Ovary (tissue), 9 donors: ENCODE data around the gene FAM20C. TPM values are rescaled to one million over a fixed set of nuclear protein-coding genes. Genes with fewer than 3 reads are reported as not detected.
"Not testable (repeated sequence)": the region's sequence is repeated elsewhere in the genome, so short reads cannot be mapped to it uniquely, and the experiment has no call there.

Experiments used
- DNase-seq, 5 donors: peaks; one replicate each; pipeline ENCODE4 v3.0.0-alpha.2; 2019 to 2020
- H3K27ac ChIP-seq, 2 donors: fragments of 200-600 bp; one replicate each; pipeline versions ENCODE4 v1.5.1 to v1.8.0; 2019 to 2022
- H3K27me3 ChIP-seq: fragments of 200-600 bp; one replicate; pipeline ENCODE4 v1.8.0; 2022
- H3K36me3 ChIP-seq: fragments of 200-600 bp; sonication (generic); one replicate; pipeline ENCODE4 v1.5.1; 2019
- H3K4me1 ChIP-seq: one replicate; pipeline ENCODE4 v1.8.1; 2013; ENCODE audit warnings: mild to moderate bottlenecking, moderate library complexity; ENCODE audit not compliant: insufficient read depth
- H3K4me3 ChIP-seq: fragments of 200-600 bp; sonication (generic); one replicate; pipeline ENCODE4 v1.5.1; 2017
- H3K9me3 ChIP-seq, 2 donors: fragments of 200-600 bp in 1 of 2; sonication (generic) in 1 of 2; one replicate each; pipeline versions ENCODE4 v1.5.1 to v1.8.1; 2013 to 2019; ENCODE audit warnings: mild to moderate bottlenecking in 1 of 2, moderate library complexity in 1 of 2
- CTCF ChIP-seq, 3 donors: fragments of 450-650 bp in 2 of 3; fragments of 200-600 bp in 1 of 3; IDR thresholded peaks; one replicate each; pipeline versions ENCODE4 v1.5.1 to v1.8.0; 2016 to 2022; ENCODE audit warnings: antibody characterized with exemption in 3 of 3, mild to moderate bottlenecking in 1 of 3
- EP300 ChIP-seq: sonication (generic); formaldehyde crosslinking; IDR thresholded peaks from one replicate; pipeline ENCODE4 v1.6.1; 2017; ENCODE audit warnings: antibody characterized with exemption
- POLR2A ChIP-seq: fragments of 450-650 bp; IDR thresholded peaks from one replicate; pipeline ENCODE4 v1.6.1; 2017; ENCODE audit warnings: antibody characterized with exemption, mild to moderate bottlenecking, moderate library complexity
- WGBS, 3 donors: extraction: QIAGEN DNeasy Blood & Tissue Kit in 1 of 3; methylation state at CpG; one replicate each; pipeline versions ENCODE4 v1.1.5 to v1.1.7; 2013 to 2017; 5-methylcytosine and 5-hydroxymethylcytosine counted together
- intact Hi-C, 4 donors: fragments of 100-400 bp; cut with DNase I; formaldehyde crosslinking; loops; one replicate each; pipeline versions ENCODE4 v1.11.0 to v1.15.1; 2022 to 2023
- polyA plus RNA-seq, 2 donors: library from polyadenylated mRNA; stranded (reverse); fragments of 200-250 nt in 1 of 2; fragments of 350-450 nt in 1 of 2; fragmentation: Illumina TruSeq in 1 of 2; extraction: RNeasy Lipid Tissue Mini Kit (QIAGEN cat#74804) in 1 of 2; gene quantifications; one replicate each; pipeline ENCODE4 v1.2.3, GENCODE V29; 2013 to 2014
- total RNA-seq, 7 donors: library from RNA; depleted of rRNA in 2 of 7; stranded (reverse); fragments of >200 nt in 2 of 7; fragmentation: NEBNext Ultra II Directional in 3 of 7; extraction: Animal tissue kit (Norgen Biotek cat#: 25700) in 3 of 7; gene quantifications; one replicate each; pipeline versions ENCODE4 v1.1.0 to v1.2.4, GENCODE V29; 2016 to 2023
- donor health status: DM: no; HTN: no; CAD: no; lungs with moderate emphysema.
- donor health status: DM: no; HTN: no; CAD: no.
- donor health status: Bipolar disorder and iron deficiency.
- donor health status: DM: yes; HTN: yes; CAD: no.
- donor health status: DM: no; HTN: no; CAD: no.
- donor health status: DM: yes; HTN: yes; CAD: no.

Gene FAM20C
- total and polyA plus RNA-seq, 9 donors: 6.2 to 80.4 (median 33.5) TPM

- intact Hi-C loops: no loop called here
- Histone ChIP-seq H3K4me1 (peaks cover 21% of the 10 kb centered on the region), H3K27me3 (no peaks in the 10 kb centered on the region), H3K27ac (no peak overlapping the region), H3K9me3 (no peaks in the 10 kb centered on the region), H3K36me3 (no peaks in the 10 kb centered on the region), H3K4me3 (no peak overlapping the region)
- WGBS, 3 donors: 83 to 90% (median 90%) methylated on average over 7 of the region's 7 CpGs
- TF ChIP-seq CTCF (IDR thresholded peaks at IDR 0.05) (no peak), POLR2A (no peak), EP300 (no peak)
- no peak for DNase-seq
Measured at GRCh38 chr7:237385-237784, 45.0 kb downstream of the FAM20C start.

- Histone ChIP-seq H3K36me3 (no peaks in the 10 kb centered on the region), H3K27ac (no peak overlapping the region), H3K4me1 (peaks cover 21% of the 10 kb centered on the region), H3K9me3 (no peaks in the 10 kb centered on the region), H3K4me3 (no peak overlapping the region), H3K27me3 (no peaks in the 10 kb centered on the region)
- intact Hi-C loops: loop anchor here in 1 of 4 donors (5.0 kb wide), 1 partner anchor 487 kb away; the partner anchor contains the start of genes DNAAF5 and PRKAR1B
- DNase-seq: no peak
- no peak for TF ChIP-seq EP300
- no peak for TF ChIP-seq CTCF (IDR thresholded peaks at IDR 0.05)
- no peak for TF ChIP-seq POLR2A
Measured at GRCh38 chr7:240146-240676, 47.8 kb downstream of the FAM20C start.

GRCh38 chr7:240887-241421 is 48.6 kb downstream of the FAM20C start:
- Histone ChIP-seq H3K36me3 (no peaks in the 10 kb centered on the region), H3K4me3 (no peak overlapping the region), H3K9me3 (no peaks in the 10 kb centered on the region), H3K27me3 (no peaks in the 10 kb centered on the region), H3K27ac (no peak overlapping the region), H3K4me1 (peaks cover 17% of the 10 kb centered on the region)
- no peak for DNase-seq
- intact Hi-C loops: loop anchor here in 1 of 4 donors (5.0 kb wide), 1 partner anchor 486 kb away; the partner anchor contains the start of genes DNAAF5 and PRKAR1B
- no peak for TF ChIP-seq CTCF (IDR thresholded peaks at IDR 0.05)
- no peak for TF ChIP-seq EP300
- no peak for TF ChIP-seq POLR2A
- WGBS, 3 donors: 64 to 77% (median 74%) methylated on average over 16 of the region's 16 CpGs

- no peaks in the 10 kb centered on the region for H3K27me3 ChIP-seq
- no peaks in the 10 kb centered on the region for H3K9me3 ChIP-seq
- TF ChIP-seq POLR2A: no peak
- TF ChIP-seq CTCF (IDR thresholded peaks at IDR 0.05): no peak
- TF ChIP-seq EP300: no peak
- intact Hi-C loops: loop anchor here in 1 of 4 donors (5.0 kb wide), 1 partner anchor 486 kb away; the partner anchor contains the start of genes DNAAF5 and PRKAR1B
- WGBS, 3 donors: 92 to 95% (median 95%) methylated on average over 13 of the region's 13 CpGs
- no peak overlapping the region for H3K27ac ChIP-seq
- DNase-seq: no peak
- no peak overlapping the region for H3K4me3 ChIP-seq
- H3K36me3 ChIP-seq: no peaks in the 10 kb centered on the region
- peaks cover 12% of the 10 kb centered on the region for H3K4me1 ChIP-seq
Measured at GRCh38 chr7:241513-241912, 49.1 kb downstream of the FAM20C start.

GRCh38 chr7:242826-243579 is 50.6 kb downstream of the FAM20C start:
- H3K4me3 ChIP-seq, H3K9me3 ChIP-seq, H3K36me3 ChIP-seq, H3K27me3 ChIP-seq, DNase-seq, H3K27ac ChIP-seq: not testable (repeated sequence)
- H3K4me1 ChIP-seq: peaks cover 12% of the 10 kb centered on the region
- 93 to 98% (median 94%) methylated on average over 4 to 9 of the region's 21 CpGs for WGBS, 3 donors
- intact Hi-C loops: loop anchor here in 1 of 4 donors (5.0 kb wide), 1 partner anchor 484 kb away; the partner anchor contains the start of genes DNAAF5 and PRKAR1B

GRCh38 chr7:243580-243978 is 51.2 kb downstream of the FAM20C start:
- H3K36me3 ChIP-seq, H3K4me3 ChIP-seq, H3K27me3 ChIP-seq, DNase-seq, H3K9me3 ChIP-seq, H3K27ac ChIP-seq: not testable (repeated sequence)
- intact Hi-C loops: loop anchor here in 1 of 4 donors (5.0 kb wide), 1 partner anchor 484 kb away; the partner anchor contains the start of genes DNAAF5 and PRKAR1B
- 76 to 93% (median 84%) methylated on average over 5 to 6 of the region's 10 CpGs for WGBS, 3 donors
- H3K4me1 ChIP-seq: peaks cover 12% of the 10 kb centered on the region
